Loucy (cell line): Measurements from ENCODE around the gene CACNA1B.

Experiments used
- H2AFZ ChIP-seq: fragments of 200-600 bp; sonication (generic); 2 replicates; pipeline ENCODE4 v1.6.0; 2016; ENCODE audit warnings: antibody characterized with exemption, mild to moderate bottlenecking, low read length, moderate library complexity
- H3F3A ChIP-seq: fragments of 200-600 bp; 2 replicates; pipeline ENCODE4 v1.6.0; 2016; ENCODE audit warnings: antibody characterized with exemption, low read depth, mild to moderate bottlenecking
- H3K27me3 ChIP-seq: fragments of 200-600 bp; sonication (generic); 2 replicates; pipeline ENCODE4 v1.6.1; 2014; ENCODE audit warnings: low read length, mild to moderate bottlenecking; ENCODE audit not compliant: insufficient read depth, poor library complexity, severe bottlenecking
- H3K36me3 ChIP-seq: fragments of 200-600 bp; sonication (generic); 2 replicates; pipeline ENCODE4 v1.6.1; 2016; ENCODE audit warnings: low read length; ENCODE audit not compliant: insufficient read depth
- H3K4me1 ChIP-seq: fragments of 200-600 bp; sonication (generic); 2 replicates; pipeline ENCODE4 v1.5.1; 2014; ENCODE audit warnings: low read length, mild to moderate bottlenecking; ENCODE audit not compliant: insufficient read depth, poor library complexity, severe bottlenecking
- H3K4me2 ChIP-seq: fragments of 200-600 bp; sonication (generic); 2 replicates; pipeline ENCODE4 v1.6.0; 2014; ENCODE audit warnings: antibody characterized with exemption, low read length, low read depth, mild to moderate bottlenecking; ENCODE audit not compliant: poor library complexity, severe bottlenecking
- H3K4me3 ChIP-seq: fragments of 200-600 bp; sonication (generic); 2 replicates; pipeline ENCODE4 v1.5.1; 2014; ENCODE audit warnings: low read length, mild to moderate bottlenecking, mixed read lengths; ENCODE audit not compliant: poor library complexity, severe bottlenecking
- H3K79me2 ChIP-seq: fragments of 200-600 bp; sonication (generic); 2 replicates; pipeline ENCODE4 v1.6.1; 2014; ENCODE audit warnings: low read length; ENCODE audit not compliant: insufficient read depth
- H3K9ac ChIP-seq: fragments of 200-600 bp; sonication (generic); 2 replicates; pipeline ENCODE4 v1.6.0; 2014; ENCODE audit warnings: mild to moderate bottlenecking, low read depth, low read length, moderate library complexity; ENCODE audit not compliant: poor library complexity, severe bottlenecking
- H3K9me2 ChIP-seq: fragments of 200-600 bp; sonication (generic); replicated peaks from 2 replicates; pipeline ENCODE4 v1.6.1; 2016; ENCODE audit warnings: low read depth, low read length, mixed read lengths
- H3K9me3 ChIP-seq: fragments of 200-600 bp; sonication (generic); 2 replicates; pipeline ENCODE4 v1.6.1; 2014; ENCODE audit warnings: mild to moderate bottlenecking, antibody characterized with exemption, low read length, low read depth; ENCODE audit not compliant: insufficient read depth
- H4K20me1 ChIP-seq: fragments of 200-600 bp; sonication (generic); 2 replicates; pipeline ENCODE4 v1.6.0; 2014; ENCODE audit warnings: antibody characterized with exemption, low read length, mild to moderate bottlenecking; ENCODE audit not compliant: insufficient read depth, poor library complexity, severe bottlenecking
- CTCF ChIP-seq: fragments of 200-600 bp; sonication (generic); conservative IDR thresholded peaks from 2 replicates; pipeline ENCODE4 v1.5.1; 2014; ENCODE audit warnings: mild to moderate bottlenecking, antibody characterized with exemption, low read length
- EZH2phosphoT487 ChIP-seq: fragments of 200-600 bp; IDR thresholded peaks from 2 replicates; pipeline ENCODE4 v1.6.1; 2018; ENCODE audit warnings: antibody characterized with exemption, mild to moderate bottlenecking, moderate library complexity, borderline replicate concordance

CACNA1B gene

GRCh38 chr9:138075496-138075895 lies 197.9 kb downstream of the CACNA1B start:
- Histone ChIP-seq H3K9ac (no peak overlapping the region), H4K20me1 (no peaks in the 10 kb centered on the region), H3K4me2 (no peak overlapping the region), H3K79me2 (no peaks in the 10 kb centered on the region), H3K4me3 (no peak overlapping the region), H3K9me3 (peaks cover 58% of the 10 kb centered on the region), H2AFZ (no peak overlapping the region), H3K9me2 (no peaks in the 10 kb centered on the region), H3F3A (no peaks in the 10 kb centered on the region), H3K27me3 (no peaks in the 10 kb centered on the region), H3K36me3 (no peaks in the 10 kb centered on the region), H3K4me1 (no peaks in the 10 kb centered on the region)
- TF ChIP-seq CTCF = no peak
- TF ChIP-seq EZH2phosphoT487 = no peak

- H3K9me2 ChIP-seq = no peaks in the 10 kb centered on the region
- no peaks in the 10 kb centered on the region for H3K79me2 ChIP-seq
- no peaks in the 10 kb centered on the region for H3K27me3 ChIP-seq
- H3K36me3 ChIP-seq = no peaks in the 10 kb centered on the region
- H4K20me1 ChIP-seq = no peaks in the 10 kb centered on the region
- no peak overlapping the region for H2AFZ ChIP-seq
- no peak overlapping the region for H3K4me3 ChIP-seq
- H3K4me1 ChIP-seq = no peaks in the 10 kb centered on the region
- H3K4me2 ChIP-seq = no peak overlapping the region
- no peak overlapping the region for H3K9ac ChIP-seq
- TF ChIP-seq CTCF (no peak), EZH2phosphoT487 (no peak)
- H3F3A ChIP-seq = no peaks in the 10 kb centered on the region
- peaks cover 58% of the 10 kb centered on the region for H3K9me3 ChIP-seq
Observed at GRCh38 chr9:138075961-138076649, 198.5 kb downstream of the CACNA1B start.

DNA sequence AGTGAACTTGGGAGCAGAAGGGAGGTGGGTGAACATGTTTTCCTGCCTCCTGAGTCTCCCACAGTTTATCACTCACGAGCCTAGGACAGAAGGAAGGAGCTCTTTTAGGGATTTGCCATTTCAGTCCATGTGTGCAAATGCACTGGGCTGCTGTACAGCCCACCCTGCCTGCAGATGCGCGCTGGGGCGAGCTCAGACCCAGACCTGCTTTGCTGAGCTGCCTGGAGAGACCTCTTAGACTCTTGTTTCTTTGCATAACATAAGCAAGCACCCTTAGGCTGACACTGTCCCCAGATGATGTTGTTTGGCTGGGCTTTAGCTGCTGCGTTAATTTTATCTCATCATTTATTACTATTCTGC lies 199.0 kb downstream of the CACNA1B start:
- Histone ChIP-seq H2AFZ (no peak overlapping the region), H3K9ac (no peak overlapping the region), H3K27me3 (no peaks in the 10 kb centered on the region), H3K9me2 (no peaks in the 10 kb centered on the region), H3K4me2 (no peak overlapping the region), H3K4me1 (no peaks in the 10 kb centered on the region), H3F3A (no peaks in the 10 kb centered on the region), H3K36me3 (no peaks in the 10 kb centered on the region), H4K20me1 (no peaks in the 10 kb centered on the region), H3K79me2 (no peaks in the 10 kb centered on the region), H3K9me3 (peaks cover 61% of the 10 kb centered on the region), H3K4me3 (no peak overlapping the region)
- no peak for TF ChIP-seq EZH2phosphoT487
- no peak for TF ChIP-seq CTCF
